Activated T-helper 1 cell treated with Interleukin-2 at 50 U/mL for 16 hours (primary cell): ENCODE data around the gene RHOB.

Experiments
- DNase-seq: peaks from one replicate; pipeline ENCODE4 v3.0.0-alpha.2; 2020; ENCODE audit warnings: low read depth

Gene RHOB

DNA sequence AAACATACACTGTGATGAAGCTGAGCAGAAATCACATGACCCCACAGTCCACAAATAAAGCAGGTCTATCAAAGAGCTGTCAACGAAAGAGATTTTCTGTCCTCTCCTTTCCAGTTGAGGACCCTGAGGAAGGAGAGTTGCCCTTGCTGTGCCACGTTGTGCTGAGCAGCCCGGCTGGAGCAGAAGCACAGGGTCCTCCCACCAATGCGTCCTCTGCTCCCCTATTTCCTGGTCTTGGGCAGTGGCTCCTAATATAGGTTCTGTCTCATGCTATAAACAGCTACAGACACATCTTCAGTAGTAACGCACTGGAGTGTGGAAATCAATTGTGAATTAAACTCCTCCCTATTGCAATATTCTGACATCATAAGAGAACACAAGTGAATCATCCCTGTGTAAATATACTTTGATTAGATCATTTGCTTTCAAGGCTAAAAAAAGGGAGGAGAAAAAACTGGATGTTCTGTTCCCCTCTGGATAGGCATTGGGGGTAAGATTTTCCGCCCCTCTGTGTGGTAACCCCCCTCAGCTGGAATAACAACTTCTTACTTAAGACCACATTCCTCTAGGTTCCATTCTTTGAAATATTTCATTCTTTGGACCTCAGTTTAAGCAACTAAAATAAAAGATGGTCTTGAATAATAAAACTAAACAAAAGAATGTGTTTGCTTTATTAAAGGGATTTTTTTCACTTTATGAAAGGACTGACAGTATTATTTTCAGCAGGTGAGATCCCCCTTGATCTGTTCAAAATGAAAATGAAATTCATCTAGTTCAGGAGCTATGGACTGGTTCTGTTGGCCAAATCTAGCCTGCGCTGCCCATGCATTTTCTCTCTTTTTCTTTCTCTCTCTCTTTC, 8.3 kb upstream of the RHOB start:
- DNase-seq, result no peak

DNA sequence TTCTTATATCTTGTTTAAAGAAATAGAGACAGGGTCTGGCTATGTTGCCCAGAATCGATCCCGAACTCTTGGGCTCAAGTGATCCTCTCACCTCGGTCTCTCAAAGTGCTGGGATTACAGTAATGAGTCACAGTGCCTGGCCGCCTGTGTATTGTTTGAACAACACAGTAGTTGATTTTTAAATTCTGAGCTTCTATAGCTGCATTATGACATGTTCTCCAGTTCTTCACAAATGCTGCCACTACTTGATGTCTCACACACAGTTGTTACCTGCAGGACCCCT, 7.7 kb upstream of the RHOB start:
- DNase-seq, result no peak

DNA sequence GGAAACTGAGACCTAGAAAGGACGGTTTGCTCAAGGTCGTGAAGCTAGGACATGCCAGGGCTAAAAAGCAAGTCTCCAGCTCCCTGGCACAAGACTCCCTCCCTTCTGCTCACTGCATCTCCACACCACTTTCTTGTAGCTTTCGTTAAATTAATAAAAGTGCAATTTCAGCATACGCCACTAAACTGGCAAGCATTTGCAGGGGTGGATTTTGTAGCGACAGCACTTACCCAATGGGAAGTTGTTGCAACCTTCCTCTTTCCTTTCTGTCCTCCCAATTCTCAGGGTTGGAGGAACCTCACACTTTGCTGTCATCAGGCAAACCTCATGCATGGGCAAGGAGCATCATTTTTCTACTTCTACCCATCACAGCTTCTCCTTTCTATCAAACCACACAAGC, 7.4 kb upstream of the RHOB start:
- DNase-seq, result no peak

DNA sequence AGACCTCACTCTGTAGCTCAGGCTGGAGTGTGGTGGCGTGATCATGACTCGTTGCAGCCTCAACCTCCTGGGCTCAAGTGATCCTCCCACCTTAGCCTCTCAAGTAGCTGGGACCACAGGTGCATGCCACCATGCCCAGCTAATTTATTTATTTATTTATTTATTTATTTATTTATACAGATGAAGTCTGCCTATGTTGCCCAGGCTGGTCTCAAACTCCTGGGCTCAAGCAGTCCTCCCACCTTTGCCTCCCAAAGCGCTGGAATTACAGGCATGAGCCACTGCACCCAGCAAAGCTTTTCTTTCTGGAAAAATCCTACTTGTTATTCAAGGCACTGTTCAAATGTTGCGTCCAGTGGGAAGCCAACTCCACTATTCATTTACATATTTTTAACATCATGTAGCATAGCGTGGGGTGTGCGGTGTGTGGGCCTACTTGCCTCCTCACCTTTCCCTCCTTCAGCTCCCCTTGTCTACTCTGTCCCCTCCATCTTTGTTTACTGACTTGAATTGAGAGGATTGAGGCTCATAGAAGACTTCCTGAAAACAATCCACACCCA, 6.8 kb upstream of the RHOB start:
- DNase-seq, result no peak

DNA sequence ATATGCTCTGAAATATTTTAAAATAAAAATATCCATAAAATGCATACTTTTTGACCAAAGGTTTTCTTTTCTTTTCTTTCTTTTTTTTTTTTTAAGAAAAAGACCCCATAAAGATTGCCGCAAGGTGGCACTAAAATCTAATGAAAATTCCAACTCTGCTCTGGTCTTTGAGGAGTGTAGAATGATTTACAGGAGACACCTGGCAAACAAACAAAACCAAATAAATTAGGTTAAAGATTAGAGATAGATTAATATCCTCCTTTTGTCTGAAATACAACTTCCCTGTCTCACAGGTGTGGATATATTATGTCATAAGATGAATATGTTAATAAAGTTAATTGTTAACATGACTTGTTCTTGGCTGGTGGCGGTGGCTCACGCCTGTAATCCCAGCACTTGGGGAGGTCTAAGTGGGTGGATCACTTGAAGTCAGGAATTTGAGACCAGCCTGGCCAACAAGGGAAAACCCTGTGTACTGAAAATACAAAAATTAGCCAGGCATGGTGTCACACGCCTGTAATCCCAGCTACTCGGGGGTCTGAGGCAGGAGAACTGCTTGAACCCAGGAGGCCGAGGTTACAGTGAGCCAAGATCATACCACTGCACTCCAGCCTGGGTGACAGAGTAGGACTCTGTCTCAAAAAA, 3.5 kb upstream of the RHOB start:
- no peak for DNase-seq

DNA sequence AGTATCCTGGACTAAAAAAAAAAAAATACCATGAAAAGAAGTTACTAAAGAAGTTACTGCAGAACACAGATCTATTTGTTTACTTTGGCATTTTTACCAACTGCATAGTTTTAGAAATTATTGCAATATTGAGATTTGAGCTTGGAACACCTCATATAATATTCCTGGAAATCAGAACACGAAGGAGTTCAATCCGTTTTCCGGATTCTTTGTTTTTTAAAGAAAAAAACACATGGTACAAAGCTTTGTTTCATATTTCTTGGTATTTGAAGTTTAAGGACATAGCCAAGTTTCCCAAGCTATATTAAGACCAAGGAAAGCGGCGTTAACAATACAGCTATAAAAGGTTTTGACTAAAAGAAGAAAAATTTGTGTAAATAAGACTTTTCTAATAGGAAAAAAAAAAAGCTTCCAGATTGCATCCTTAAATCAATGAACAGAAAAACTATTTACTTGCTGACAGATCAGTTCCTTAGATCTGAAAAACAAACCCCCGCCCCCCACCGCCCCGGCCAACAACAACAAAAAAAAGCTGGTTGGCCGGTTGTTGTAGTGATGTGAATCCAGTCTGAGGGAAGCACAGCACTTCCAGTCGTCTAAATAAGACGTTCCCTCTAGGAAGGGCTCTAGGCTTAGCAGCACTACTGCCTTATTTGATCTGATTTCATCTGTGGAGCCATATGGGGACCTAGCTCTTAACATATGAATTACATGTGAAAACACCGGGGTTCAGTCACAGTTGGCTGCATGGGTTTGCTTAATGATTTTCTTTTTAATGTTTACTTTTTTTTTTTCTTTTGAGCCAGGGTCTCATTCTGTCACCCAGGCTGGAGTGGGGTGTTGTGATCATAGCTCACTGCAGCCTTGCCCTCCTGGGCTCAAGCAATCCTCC, 2.5 kb upstream of the RHOB start:
- DNase-seq, result no peak

DNA sequence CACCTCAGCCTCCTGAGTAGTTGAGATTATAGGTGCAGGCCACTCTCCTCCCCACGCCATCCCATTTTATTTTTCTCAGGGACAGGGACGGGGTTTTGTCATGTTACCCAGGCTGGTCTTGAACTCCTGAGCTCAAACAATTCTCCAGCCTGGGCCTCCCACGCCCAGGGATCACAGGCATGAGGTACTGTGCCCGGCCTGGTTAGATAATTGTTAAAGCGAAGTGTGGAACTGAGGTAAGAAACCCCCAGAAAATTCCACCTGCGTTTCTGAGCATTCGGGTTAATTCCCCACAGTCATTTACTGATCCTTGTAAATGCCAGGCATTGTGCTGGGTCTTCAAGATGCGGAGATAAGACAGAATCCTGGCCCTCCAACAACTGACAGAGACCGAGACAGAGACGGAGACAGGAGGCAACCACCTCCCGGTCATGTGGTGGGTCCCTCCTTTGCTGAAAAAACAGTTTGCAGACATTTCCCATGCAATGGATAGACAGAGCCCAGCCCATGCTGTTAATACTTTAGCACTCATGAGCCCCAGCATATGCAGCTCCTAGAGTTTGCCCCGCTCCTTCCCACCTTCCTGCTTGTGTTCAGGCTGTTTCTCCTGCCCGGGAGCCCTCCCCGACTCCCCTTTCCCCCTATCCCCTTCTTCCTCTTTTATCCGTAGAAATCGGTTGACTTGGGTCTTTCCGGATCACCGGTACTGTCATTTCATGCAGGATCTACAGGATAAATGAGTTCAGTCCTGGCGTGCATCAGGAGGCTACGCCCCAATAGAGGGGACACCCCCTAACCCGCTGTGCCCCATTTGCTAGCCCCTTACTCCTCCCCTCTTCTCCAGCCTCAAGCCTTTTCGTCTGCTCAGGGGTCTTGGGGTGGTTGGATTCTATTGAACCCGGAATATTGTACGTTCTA, 1.6 kb upstream of the RHOB start:
- DNase-seq, result no peak

DNA sequence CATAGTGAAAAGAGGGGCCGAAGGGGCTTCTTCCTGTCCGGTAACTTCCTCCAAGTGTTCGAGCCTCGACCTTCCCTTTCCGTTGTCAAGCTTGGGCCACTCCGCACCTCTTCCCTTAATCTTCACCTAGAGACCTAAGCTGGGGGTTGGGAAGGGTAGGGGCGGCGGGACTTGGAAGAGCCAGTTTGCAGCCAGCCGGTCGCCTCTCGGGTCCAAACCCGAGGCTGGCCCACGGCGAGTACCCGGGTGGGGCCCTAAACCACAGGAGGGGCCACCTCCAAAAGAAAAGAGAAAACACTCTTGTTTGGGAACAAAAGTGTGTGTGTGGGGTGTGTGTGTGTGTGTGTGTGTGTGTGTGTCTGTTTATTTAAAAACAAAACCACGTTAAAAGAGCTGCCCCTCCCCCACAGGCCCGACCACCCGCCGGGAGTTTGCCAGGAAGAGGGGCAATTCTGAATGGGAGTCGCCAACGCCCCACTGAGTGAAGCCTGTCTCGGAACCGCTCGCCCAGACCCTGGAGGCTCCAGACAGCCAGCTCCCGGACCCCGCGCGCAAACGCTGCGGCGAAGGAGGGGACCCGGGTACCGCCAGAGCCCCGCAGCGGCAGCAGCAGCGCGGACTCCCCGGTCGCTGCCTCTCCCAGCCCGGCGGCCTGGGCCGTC, 488 bp upstream of the RHOB start:
- no peak for DNase-seq

DNA sequence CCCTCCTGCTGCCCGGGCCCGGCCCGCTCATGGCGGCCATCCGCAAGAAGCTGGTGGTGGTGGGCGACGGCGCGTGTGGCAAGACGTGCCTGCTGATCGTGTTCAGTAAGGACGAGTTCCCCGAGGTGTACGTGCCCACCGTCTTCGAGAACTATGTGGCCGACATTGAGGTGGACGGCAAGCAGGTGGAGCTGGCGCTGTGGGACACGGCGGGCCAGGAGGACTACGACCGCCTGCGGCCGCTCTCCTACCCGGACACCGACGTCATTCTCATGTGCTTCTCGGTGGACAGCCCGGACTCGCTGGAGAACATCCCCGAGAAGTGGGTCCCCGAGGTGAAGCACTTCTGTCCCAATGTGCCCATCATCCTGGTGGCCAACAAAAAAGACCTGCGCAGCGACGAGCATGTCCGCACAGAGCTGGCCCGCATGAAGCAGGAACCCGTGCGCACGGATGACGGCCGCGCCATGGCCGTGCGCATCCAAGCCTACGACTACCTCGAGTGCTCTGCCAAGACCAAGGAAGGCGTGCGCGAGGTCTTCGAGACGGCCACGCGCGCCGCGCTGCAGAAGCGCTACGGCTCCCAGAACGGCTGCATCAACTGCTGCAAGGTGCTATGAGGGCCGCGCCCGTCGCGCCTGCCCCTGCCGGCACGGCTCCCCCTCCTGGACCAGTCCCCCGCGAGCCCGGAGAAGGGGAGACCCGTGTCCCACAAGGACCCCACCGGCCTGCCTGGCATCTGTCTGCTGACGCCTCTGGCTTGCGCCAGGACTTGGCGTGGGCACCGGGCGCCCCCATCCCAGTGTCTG, 767 bp downstream of the RHOB start:
- DNase-seq, result no peak

DNA sequence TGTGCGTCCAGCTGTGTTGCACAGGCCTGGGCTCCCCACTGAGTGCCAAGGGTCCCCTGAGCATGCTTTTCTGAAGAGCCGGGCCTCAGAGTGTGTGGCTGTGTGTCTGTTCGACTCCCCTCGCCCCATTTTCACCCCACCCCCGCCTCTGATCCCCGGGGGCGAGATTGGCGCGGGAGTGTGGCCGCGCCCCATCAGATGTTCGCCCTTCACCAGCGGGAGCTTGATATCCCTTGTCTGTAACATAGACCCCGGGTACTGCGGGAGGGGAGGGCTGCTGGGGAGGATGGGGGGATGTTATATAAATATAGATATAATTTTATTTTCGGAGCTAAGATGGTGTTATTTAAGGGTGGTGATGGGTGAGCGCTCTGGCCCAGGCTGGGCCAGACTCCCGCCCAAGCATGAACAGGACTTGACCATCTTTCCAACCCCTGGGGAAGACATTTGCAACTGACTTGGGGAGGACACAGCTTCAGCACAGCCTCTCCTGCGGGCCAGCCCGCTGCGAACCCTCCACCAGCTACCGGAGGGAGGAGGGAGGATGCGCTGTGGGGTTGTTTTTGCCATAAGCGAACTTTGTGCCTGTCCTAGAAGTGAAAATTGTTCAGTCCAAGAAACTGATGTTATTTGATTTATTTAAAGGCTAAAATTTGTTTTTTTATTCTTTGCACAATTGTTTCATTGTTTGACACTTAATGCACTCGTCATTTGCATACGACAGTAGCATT, 1.5 kb downstream of the RHOB start:
- DNase-seq, result no peak

DNA sequence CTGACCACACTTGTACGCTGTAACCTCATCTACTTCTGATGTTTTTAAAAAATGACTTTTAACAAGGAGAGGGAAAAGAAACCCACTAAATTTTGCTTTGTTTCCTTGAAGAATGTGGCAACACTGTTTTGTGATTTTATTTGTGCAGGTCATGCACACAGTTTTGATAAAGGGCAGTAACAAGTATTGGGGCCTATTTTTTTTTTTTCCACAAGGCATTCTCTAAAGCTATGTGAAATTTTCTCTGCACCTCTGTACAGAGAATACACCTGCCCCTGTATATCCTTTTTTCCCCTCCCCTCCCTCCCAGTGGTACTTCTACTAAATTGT, 2.1 kb downstream of the RHOB start:
- DNase-seq, result no peak

DNA sequence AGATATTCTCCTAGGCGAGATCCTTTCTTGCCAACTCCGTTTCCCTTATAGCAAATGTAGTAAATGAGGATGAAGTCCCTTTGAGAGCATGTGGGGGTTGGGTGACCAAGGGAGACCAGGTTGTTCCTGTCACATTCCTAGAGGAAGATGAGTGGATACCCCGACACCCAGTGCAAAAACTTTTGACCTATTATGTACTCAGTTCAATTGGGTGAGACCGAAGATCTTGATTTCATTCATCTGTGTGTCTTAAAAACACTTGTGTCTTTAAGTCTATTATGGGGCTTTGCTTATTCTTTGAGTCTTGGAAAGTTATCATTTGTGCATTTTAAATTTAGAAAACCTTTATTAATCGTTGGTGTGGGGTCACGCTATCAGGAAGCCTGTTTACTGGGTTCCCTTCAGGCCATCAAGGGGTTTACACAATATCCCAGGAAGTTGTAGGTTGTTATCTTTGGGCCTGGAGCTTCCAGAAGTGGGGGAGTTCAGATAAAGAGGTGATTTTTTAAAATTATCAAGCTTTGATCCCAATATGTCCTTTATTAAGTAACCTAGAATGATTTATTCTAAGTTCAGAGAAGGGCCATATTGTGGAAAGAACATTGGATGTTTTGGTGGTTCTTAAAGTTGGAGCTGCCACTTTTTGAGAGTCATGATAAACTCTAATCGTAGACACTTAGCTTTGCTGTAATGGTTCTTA, 2.8 kb downstream of the RHOB start:
- no peak for DNase-seq

DNA sequence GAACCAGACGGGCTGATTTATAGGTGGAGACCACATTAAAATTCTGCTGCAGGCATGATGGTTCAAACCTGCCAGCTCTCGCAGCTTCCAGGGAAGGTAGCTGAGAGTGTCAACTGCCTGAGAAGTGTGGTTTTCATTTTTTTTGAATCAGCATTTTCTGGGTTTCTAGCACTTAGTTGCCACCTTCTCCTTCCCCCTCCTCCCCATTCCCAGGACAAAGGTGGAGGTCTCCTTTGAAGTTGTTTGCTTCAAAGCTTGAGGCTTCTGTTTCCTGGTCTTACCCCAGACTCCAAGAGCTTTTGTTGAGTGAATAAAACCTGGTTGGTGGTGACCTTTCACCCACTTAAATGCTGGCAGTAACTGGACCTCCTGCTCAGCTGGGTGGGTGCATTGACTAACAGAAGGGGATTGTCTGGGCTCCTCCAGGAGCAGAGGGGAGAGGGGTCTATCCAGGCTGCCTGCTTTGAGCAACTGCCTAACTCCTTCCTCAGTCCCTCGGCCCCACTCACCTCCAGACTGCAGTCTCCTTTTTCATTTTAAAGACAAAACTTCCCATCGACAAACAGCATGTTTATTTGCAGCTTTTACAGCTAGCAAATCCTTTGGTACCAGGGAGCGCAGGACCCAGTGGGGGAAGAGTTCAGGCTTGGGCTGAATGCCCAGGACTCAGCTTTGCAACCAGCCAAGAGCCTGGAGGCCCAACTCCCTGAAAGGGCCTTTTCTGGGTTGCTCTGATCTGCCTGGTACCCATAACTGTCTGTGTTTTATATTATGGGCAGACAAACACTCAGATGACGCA, 3.5 kb downstream of the RHOB start:
- DNase-seq, result no peak

DNA sequence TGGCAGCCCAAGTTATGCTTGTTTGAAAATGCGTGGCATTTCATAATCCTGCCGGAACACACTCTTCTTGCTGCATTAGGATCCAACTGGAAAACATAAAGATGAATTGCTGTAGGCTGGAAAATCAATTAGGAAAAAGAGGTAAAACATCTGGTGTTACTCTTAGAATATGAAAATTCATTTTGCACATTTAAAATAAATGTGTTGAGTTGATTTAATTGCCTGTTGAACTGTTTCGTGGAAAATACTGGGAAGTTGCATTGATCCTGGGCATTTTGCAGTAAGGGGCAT, 4.1 kb downstream of the RHOB start:
- DNase-seq, result no peak

DNA sequence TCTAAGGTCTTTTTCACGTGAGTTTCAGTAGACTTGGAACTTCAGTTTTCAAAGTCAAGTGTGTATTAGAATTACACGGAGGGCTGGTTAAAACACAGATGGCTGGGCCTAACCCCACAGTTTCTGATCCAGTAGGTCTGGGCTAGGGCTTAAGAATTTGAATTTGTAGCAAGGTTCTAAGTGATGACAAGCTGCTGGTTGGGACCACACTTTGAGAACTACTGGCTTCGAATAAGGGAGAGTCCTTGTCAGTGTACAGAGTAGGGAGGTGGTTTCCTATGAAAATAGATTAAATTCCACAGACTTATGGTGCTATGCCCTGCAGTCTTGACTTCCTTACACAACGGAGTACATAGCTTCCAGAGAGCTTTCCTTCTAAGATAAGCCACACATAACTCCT, 4.5 kb downstream of the RHOB start:
- no peak for DNase-seq

DNA sequence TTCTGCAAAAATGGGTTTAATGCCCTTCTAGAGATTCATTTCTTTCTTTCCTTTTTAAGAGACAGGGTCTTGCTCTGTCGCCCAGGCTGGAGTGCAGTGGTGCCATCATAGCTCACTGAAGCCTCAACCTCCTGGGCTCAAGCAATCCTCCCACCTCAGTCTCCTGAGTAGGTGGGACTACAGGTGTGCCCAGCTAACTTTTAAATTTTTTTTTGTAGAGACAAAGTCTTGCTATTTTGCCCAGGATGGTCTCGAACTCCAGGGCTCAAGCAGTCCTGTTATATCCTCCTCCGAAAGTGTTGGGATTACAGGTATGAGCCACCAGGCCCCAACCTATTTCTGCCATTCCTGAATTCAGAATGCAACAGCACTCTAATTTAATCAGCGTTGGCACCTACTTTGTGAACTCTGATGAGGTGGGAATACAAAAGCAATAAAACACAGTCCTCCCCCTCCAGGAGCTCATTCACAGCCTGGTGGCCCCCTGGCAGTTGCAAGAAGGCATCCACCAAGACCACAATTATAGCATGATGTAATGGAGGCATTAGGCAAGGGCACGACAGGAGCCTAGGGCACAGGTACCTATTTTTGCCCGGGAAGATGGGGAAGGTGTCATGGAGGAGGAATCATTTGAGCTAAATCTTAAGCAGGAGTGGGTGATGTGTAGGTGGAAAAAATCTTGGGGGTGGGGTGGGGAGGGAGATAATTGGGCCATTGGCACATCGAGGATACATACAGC, 5.1 kb downstream of the RHOB start:
- DNase-seq, result no peak

DNA sequence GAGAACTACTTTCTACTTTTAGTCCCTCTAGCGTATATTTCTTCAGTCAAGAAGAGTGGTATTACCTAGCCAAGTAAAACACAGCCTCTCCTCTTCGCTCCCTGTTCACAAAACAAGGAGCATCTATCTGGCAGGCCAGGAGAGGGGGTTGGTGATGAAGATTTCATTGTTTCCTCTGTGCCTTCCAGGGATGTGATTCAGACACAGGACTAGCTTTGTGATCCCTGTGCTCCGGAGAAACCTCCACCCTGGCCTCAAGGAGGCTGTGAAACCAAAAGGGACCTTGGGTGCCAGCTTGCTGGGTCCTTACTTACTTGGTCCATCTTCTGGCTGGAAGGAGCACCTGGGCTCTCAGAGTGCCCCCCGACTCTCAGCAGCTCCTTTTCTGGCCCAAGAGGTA, 5.7 kb downstream of the RHOB start:
- no peak for DNase-seq

DNA sequence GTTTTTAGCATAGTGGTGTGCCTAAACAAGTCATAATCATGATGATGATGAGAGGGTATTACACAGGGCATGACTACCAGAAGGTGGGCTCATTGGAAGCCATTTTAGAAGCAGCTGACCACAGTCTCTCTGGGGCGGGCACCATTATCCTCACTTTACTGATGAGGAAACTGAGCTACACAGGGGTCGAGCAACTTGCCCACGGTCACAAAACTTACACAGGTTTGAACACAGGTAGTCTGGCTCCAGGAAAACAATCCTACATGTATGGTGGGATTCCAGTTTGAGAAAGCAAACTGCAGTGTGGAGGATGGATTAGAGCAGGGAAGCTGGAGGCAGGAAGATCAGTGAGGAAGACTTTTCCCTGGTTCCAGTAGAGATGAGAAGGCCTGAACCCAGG, 6.2 kb downstream of the RHOB start:
- no peak for DNase-seq
